GM12892 (cell line): ENCODE measurements around the gene PROC.

Experiments
- POLR2A ChIP-seq: IDR thresholded peaks from 2 replicates; pipeline ENCODE4 v1.6.1; 2011; ENCODE audit warnings: low read depth, low read length, control low read depth
- POLR2AphosphoS5 ChIP-seq: IDR thresholded peaks from 2 replicates; pipeline ENCODE4 v1.6.1; 2011; ENCODE audit warnings: low read depth, low read length, control low read depth
- TAF1 ChIP-seq: IDR thresholded peaks from 2 replicates; pipeline ENCODE4 v1.6.1; 2011; ENCODE audit warnings: low read depth, mild to moderate bottlenecking, control low read depth, low read length, borderline replicate concordance

DNA sequence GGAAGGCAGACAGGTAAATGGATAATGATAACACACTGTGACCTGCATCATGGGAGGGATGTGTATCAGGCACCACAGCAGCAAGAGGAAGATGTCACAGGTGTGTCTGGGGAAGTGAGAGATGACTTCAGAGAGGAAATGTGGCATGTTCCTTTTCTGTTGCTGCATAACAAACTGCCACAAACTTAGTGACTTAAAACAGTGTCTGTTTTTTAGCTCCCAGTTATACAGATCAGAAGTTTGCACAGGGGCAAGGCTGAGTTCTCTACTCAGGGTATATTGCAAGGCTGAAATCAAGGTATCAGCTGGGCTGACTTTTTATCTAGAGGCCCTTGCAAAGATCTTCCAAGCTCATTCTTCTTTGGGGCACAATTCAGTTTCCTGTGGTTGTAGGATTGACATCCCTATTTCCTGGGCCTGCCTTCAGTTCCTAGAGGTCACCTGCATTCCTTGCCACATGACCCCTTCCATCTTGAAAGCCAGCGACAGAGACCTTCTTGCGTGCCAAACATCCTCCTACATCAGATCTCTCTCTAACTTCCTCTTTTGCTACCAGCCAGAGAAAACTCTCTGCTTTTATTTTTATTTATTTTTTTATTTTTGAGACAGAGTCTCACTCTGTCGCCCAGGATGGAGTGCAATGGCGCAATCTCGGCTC, 28.3 kb upstream of the PROC start:
- no peak for TF ChIP-seq POLR2A
- no peak for TF ChIP-seq POLR2AphosphoS5
- TF ChIP-seq TAF1: no peak
